ENCODE data around the gene EEFSEC.

EEFSEC gene

GRCh38 chr3:128456776-128457715 lies 303.8 kb downstream of the EEFSEC start:
- DNase-seq, result no peak

GRCh38 chr3:128457937-128458336 lies 304.7 kb downstream of the EEFSEC start:
- no peak for DNase-seq

All from fibroblast of skin of right biceps (primary cell).